LNCaP clone FGC (cell line): ENCODE measurements around the gene SPATA9.

ENCODE experiments used
- DNase-seq: peaks from one replicate; pipeline ENCODE4 v3.0.0-alpha.2; 2011; ENCODE audit warnings: low read depth
- H3K4me3 ChIP-seq: 2 replicates; pipeline ENCODE4 v1.5.1; 2011; ENCODE audit warnings: mild to moderate bottlenecking, low read depth, low read length, control low read depth
- CTCF ChIP-seq: IDR thresholded peaks from 2 replicates; pipeline ENCODE4 v1.5.1; 2012; ENCODE audit warnings: mild to moderate bottlenecking; ENCODE audit not compliant: control insufficient read depth, insufficient read depth; ENCODE audit errors: extremely low read depth

Gene SPATA9

GRCh38 chr5:95628933-95629332 lies 53.9 kb downstream of the SPATA9 start:
- DNase-seq = no peak
- no peak for TF ChIP-seq CTCF
- H3K4me3 ChIP-seq = no peak overlapping the region

- no peak for DNase-seq
- H3K4me3 ChIP-seq = no peak overlapping the region
- no peak for TF ChIP-seq CTCF
Measured at GRCh38 chr5:95627971-95628810, 54.6 kb downstream of the SPATA9 start.

- H3K4me3 ChIP-seq = no peak overlapping the region
- no peak for DNase-seq
- no peak for TF ChIP-seq CTCF
Measured at GRCh38 chr5:95626701-95627100, 56.1 kb downstream of the SPATA9 start.

GRCh38 chr5:95624368-95624767 lies 58.4 kb downstream of the SPATA9 start:
- no peak for DNase-seq
- TF ChIP-seq CTCF = no peak

GRCh38 chr5:95623706-95624105 lies 59.1 kb downstream of the SPATA9 start:
- no peak for TF ChIP-seq CTCF
- no peak overlapping the region for H3K4me3 ChIP-seq
- no peak for DNase-seq

More at GRCh38 chr5:95624368-95624767, 58.4 kb downstream of the SPATA9 start:
- H3K4me3 ChIP-seq = no peak overlapping the region

- DNase-seq = no peak
- no peak for TF ChIP-seq CTCF
- H3K4me3 ChIP-seq = no peak overlapping the region
Measured at GRCh38 chr5:95621839-95622629, 60.8 kb downstream of the SPATA9 start.
